Astrocyte (in vitro differentiated cells and primary cell): ENCODE measurements around the gene PYDC2.

Experiments
- CTCF ChIP-seq: IDR thresholded peaks from 2 replicates; pipeline ENCODE4 v1.5.1; 2011; ENCODE audit warnings: low read depth, mild to moderate bottlenecking, inconsistent platforms, low read length, moderate library complexity; ENCODE audit not compliant: insufficient read depth
- EZH2 ChIP-seq: IDR thresholded peaks from 2 replicates; pipeline ENCODE4 v1.6.1; 2012; ENCODE audit warnings: mild to moderate bottlenecking, low read length, inconsistent platforms; ENCODE audit not compliant: insufficient read depth

GRCh38 chr3:191441687-191442086 is 19.3 kb upstream of the PYDC2 start:
- TF ChIP-seq CTCF (no peak), EZH2 (no peak)
